ENCODE measurements around the gene PTPRD. TPM values are rescaled to one million over a fixed set of nuclear protein-coding genes. Genes with fewer than 3 reads are reported as not detected.

PTPRD gene
- total RNA-seq, 4 donors from 2014 or later, result 85.8 to 169 (median 135) TPM

GRCh38 chr9:8728910-8729309 lies 1883.9 kb downstream of the PTPRD start:
- Histone ChIP-seq H3K36me3 (no peaks in the 10 kb centered on the region), H3K4me3 (no peak overlapping the region), H3K4me1 (no peaks in the 10 kb centered on the region), H3K9me3 (no peaks in the 10 kb centered on the region), H3K27me3 (no peaks in the 10 kb centered on the region), H3K27ac (no peak overlapping the region)
- TF ChIP-seq POLR2A (IDR thresholded peaks at IDR 0.05) (no peak), CTCF (IDR thresholded peaks at IDR 0.05) (no peak)
- no peak for DNase-seq

- no peak for TF ChIP-seq POLR2A (IDR thresholded peaks at IDR 0.05)
- TF ChIP-seq CTCF (IDR thresholded peaks at IDR 0.05), result no peak
- no peaks in the 10 kb centered on the region for H3K4me1 ChIP-seq
- DNase-seq, result no peak
- H3K9me3 ChIP-seq, result no peaks in the 10 kb centered on the region
- no peaks in the 10 kb centered on the region for H3K36me3 ChIP-seq
- H3K27me3 ChIP-seq, result no peaks in the 10 kb centered on the region
- H3K27ac ChIP-seq, result no peak overlapping the region
- no peak overlapping the region for H3K4me3 ChIP-seq
Observed at GRCh38 chr9:8727191-8727590, 1885.6 kb downstream of the PTPRD start.

- Histone ChIP-seq H3K9me3 (no peaks in the 10 kb centered on the region), H3K4me1 (no peaks in the 10 kb centered on the region), H3K36me3 (no peaks in the 10 kb centered on the region), H3K27me3 (no peaks in the 10 kb centered on the region), H3K4me3 (no peak overlapping the region), H3K27ac (no peak overlapping the region)
- no peak for DNase-seq
- TF ChIP-seq POLR2A (IDR thresholded peaks at IDR 0.05), result no peak
- no peak for TF ChIP-seq CTCF (IDR thresholded peaks at IDR 0.05)
Observed at GRCh38 chr9:8726692-8727091, 1886.1 kb downstream of the PTPRD start.

- H3K9me3 ChIP-seq, result no peaks in the 10 kb centered on the region
- H3K27me3 ChIP-seq, result no peaks in the 10 kb centered on the region
- no peaks in the 10 kb centered on the region for H3K4me1 ChIP-seq
- no peak overlapping the region for H3K27ac ChIP-seq
- no peak for DNase-seq
- no peak for TF ChIP-seq POLR2A (IDR thresholded peaks at IDR 0.05)
- TF ChIP-seq CTCF (IDR thresholded peaks at IDR 0.05), result no peak
- no peaks in the 10 kb centered on the region for H3K36me3 ChIP-seq
- no peak overlapping the region for H3K4me3 ChIP-seq
Observed at GRCh38 chr9:8725635-8726034, 1887.2 kb downstream of the PTPRD start.

GRCh38 chr9:8724284-8725018 lies 1888.4 kb downstream of the PTPRD start:
- Histone ChIP-seq H3K27me3 (no peaks in the 10 kb centered on the region), H3K27ac (no peak overlapping the region), H3K36me3 (no peaks in the 10 kb centered on the region), H3K9me3 (no peaks in the 10 kb centered on the region), H3K4me1 (no peaks in the 10 kb centered on the region), H3K4me3 (no peak overlapping the region)
- no peak for DNase-seq
- no peak for TF ChIP-seq CTCF (IDR thresholded peaks at IDR 0.05)
- TF ChIP-seq POLR2A (IDR thresholded peaks at IDR 0.05), result no peak

All from Peyer's patch (tissue), 4 donors.